Gastroesophageal sphincter (tissue), 4 donors: ENCODE data around the gene SMARCA2. TPM values are rescaled to one million over a fixed set of nuclear protein-coding genes. Genes with fewer than 3 reads are reported as not detected.

Experiments used
- ATAC-seq: fragments of 150-250 bp; one replicate; pipeline ENCODE4 v1.9.1; 2016; ENCODE audit warnings: mild to moderate bottlenecking, moderate library complexity
- H3K27ac ChIP-seq, 4 donors: fragments of 200-600 bp; sonication (generic) in 3 of 4; 1 replicate in 3 of 4; 2 replicates in 1 of 4; pipeline ENCODE4 v1.5.1; 2016 to 2019
- H3K27me3 ChIP-seq: fragments of 200-600 bp; sonication (generic); one replicate; pipeline ENCODE4 v1.5.1; 2019
- H3K36me3 ChIP-seq, 2 donors: fragments of 200-600 bp; sonication (generic); one replicate each; pipeline ENCODE4 v1.5.1; 2019; ENCODE audit warnings: control low read depth in 1 of 2
- H3K4me1 ChIP-seq, 3 donors: fragments of 200-600 bp; sonication (generic); 1 replicate in 2 of 3; 2 replicates in 1 of 3; pipeline ENCODE4 v1.5.1; 2016 to 2019; ENCODE audit warnings: control low read depth in 2 of 3
- H3K4me3 ChIP-seq, 2 donors: fragments of 200-600 bp; sonication (generic); one replicate each; pipeline ENCODE4 v1.5.1; 2019; ENCODE audit warnings: mild to moderate bottlenecking in 1 of 2, moderate library complexity in 1 of 2
- H3K9me3 ChIP-seq, 3 donors: fragments of 200-600 bp; sonication (generic); one replicate each; pipeline ENCODE4 v1.5.1; 2017 to 2019; ENCODE audit warnings: control low read depth in 2 of 3
- EP300 ChIP-seq: sonication (generic); formaldehyde crosslinking; IDR thresholded peaks from one replicate; pipeline ENCODE4 v1.6.1; 2017; ENCODE audit warnings: antibody characterized with exemption, mild to moderate bottlenecking
- POLR2A ChIP-seq, 2 donors: fragments of 450-650 bp; IDR thresholded peaks; one replicate each; pipeline ENCODE4 v1.6.1; 2017; ENCODE audit warnings: antibody characterized with exemption in 2 of 2, mild to moderate bottlenecking in 2 of 2, moderate library complexity in 1 of 2
- POLR2AphosphoS5 ChIP-seq: sonication (generic); formaldehyde crosslinking; IDR thresholded peaks from one replicate; pipeline ENCODE4 v1.6.1; 2017; ENCODE audit warnings: antibody characterized with exemption
- WGBS, 2 donors: methylation state at CpG; one replicate each; pipeline ENCODE4 v1.1.5; 2018; ENCODE audit warnings: low coverage in 1 of 2; 5-methylcytosine and 5-hydroxymethylcytosine counted together
- total RNA-seq, 4 donors: library from RNA; depleted of rRNA; stranded (reverse); fragments of >200 nt; gene quantifications; one replicate each; pipeline ENCODE4 v1.1.0, GENCODE V29; 2016
- TF ChIP-seq, protein P1 (sequence below), 4 experiments: fragments of 200-600 bp in 2 of 4; fragments of 450-650 bp in 2 of 4; sonication (generic) in 1 of 4; IDR thresholded peaks; one replicate each; pipeline ENCODE4 v1.5.1; 2017 to 2019; ENCODE audit warnings: antibody characterized with exemption in 4 of 4, mild to moderate bottlenecking in 2 of 4, moderate library complexity in 2 of 4

Gene SMARCA2
- total RNA-seq, 4 donors from 2014 or later: 90.5 to 133 (median 98.5) TPM

DNA sequence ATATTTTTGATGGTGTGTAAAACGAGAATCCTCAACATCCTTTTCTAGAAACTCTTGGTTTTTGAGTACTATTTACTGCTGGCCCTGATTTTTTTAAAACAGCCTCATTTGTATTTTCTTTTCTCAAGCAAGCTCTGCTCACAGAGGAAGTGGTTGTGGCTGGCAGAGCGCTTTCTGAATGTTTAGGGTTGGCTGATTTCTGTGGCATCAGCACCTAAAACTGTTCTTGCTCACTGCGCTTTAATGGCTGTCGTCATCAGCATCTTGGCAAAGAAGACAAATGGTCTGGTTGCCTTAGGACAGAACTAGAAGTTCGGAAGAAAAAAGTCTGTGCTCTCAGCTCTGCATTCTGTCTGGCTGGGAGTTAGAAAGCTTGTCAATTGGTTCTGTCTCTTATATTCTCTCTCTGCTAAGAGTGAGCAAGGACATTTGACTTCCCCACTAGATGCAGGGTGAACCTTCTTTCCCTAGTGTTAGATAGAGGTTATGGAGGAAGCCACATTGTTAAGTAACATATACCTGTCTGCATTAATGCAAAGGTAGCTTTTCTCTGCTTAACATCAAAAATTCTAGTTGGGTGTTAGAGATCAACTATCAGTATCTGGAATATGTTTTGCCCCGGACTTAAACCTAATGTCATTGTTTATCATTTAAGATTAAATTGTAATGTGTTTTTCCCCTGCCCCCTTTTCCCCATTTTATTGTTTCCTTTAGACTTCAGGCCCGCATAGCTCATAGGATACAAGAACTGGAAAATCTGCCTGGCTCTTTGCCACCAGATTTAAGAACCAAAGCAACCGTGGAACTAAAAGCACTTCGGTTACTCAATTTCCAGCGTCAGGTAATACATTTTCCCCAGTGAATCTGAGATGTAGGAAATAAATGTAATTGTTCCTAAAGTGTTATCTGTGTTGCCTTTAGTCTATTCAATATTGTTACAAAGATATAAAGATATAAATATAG, 39.0 kb downstream of the SMARCA2 start:
- Histone ChIP-seq H3K27me3 (no peaks in the 10 kb centered on the region), H3K9me3 (no peaks in the 10 kb centered on the region), H3K27ac (peak overlapping the region; percentile 29 to 71 (median 60)), H3K4me1 (peaks cover 0 to 34% (median 10%) of the 10 kb centered on the region in 3 donors), H3K36me3 (peaks cover 0 to 29% of the 10 kb centered on the region in 2 donors), H3K4me3 (no peak overlapping the region)
- TF ChIP-seq POLR2A (IDR thresholded peaks at IDR 0.05) (no peak), POLR2AphosphoS5 (peak; percentile 54)
- ATAC-seq: peak; percentile 82
- whole genome bisulfite sequencing, 2 donors: 16 to 41% methylated on average over 10 of the region's 10 CpGs

DNA sequence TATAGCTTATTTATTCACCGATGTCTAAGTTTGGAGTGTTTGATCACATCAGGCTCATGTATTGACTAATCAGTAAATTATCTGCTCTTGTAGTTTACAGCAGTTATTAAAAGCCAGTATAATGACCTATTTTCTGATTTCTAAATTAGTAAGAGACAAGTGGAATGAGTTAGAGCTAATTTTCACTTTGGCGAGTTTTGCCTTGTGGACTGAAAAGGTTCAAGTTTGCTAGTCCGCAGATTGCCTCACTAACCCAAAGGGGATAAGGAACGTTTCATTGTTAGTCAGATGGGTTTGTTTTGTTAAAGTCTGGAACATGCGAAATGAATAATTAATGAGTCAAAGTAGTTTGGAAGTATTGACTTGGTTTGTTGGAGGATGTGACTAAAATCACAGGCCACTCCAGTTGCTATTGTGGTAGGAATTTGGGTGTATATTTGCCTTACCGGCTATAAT, 40.1 kb downstream of the SMARCA2 start:
- Histone ChIP-seq H3K9me3 (no peaks in the 10 kb centered on the region), H3K27me3 (no peaks in the 10 kb centered on the region), H3K4me1 (peaks cover 0 to 29% (median 10%) of the 10 kb centered on the region in 3 donors), H3K27ac (peak overlapping the region in 1 of 4 donors; percentile 71), H3K4me3 (no peak overlapping the region), H3K36me3 (peaks cover 0 to 32% of the 10 kb centered on the region in 2 donors)
- WGBS, 2 donors: 76 to 83% methylated on average over 5 to 6 of the region's 6 CpGs
- TF ChIP-seq EP300 (no peak), POLR2AphosphoS5 (no peak), POLR2A (IDR thresholded peaks at IDR 0.05) (no peak)
- TF ChIP-seq, protein P1, sequence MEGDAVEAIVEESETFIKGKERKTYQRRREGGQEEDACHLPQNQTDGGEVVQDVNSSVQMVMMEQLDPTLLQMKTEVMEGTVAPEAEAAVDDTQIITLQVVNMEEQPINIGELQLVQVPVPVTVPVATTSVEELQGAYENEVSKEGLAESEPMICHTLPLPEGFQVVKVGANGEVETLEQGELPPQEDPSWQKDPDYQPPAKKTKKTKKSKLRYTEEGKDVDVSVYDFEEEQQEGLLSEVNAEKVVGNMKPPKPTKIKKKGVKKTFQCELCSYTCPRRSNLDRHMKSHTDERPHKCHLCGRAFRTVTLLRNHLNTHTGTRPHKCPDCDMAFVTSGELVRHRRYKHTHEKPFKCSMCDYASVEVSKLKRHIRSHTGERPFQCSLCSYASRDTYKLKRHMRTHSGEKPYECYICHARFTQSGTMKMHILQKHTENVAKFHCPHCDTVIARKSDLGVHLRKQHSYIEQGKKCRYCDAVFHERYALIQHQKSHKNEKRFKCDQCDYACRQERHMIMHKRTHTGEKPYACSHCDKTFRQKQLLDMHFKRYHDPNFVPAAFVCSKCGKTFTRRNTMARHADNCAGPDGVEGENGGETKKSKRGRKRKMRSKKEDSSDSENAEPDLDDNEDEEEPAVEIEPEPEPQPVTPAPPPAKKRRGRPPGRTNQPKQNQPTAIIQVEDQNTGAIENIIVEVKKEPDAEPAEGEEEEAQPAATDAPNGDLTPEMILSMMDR (IDR thresholded peaks at IDR 0.05): no peak
- ATAC-seq: no peak

DNA sequence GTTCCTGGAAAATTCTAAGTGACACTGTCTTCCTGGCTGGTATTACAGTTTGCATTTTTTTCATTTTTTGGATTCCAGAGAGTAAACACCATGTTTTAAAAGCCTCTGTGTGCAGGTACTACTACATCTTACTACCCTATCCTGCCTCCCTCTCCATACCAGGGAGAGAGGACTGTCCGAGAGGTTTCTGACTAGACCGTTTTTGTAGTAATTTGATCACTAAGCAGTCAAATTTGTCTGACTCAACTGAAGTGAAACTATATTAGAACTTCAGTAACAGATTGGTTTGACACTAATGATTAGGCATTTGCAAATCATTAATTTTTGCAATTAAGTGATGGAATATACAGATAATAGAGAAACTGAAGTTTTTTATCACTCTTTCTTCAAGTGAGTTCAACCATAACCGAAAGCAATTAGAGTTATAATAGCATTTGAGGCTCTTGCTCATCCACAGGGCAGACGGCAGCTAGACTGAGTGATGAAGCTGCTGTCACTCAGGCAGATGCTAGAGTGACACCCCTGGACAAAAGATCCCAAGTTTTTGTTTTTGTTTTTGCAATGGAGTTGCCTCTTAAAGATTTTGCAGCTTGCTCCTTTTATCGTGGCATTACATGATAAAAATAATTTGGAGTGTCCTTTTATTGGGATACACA, 44.3 kb downstream of the SMARCA2 start:
- H3K36me3 ChIP-seq: peaks cover 0 to 72% of the 10 kb centered on the region in 2 donors
- peaks cover 0 to 14% (median 4%) of the 10 kb centered on the region in 3 donors for H3K4me1 ChIP-seq
- no peak for ATAC-seq
- no peak overlapping the region for H3K4me3 ChIP-seq
- TF ChIP-seq POLR2AphosphoS5: no peak
- TF ChIP-seq EP300: no peak
- TF ChIP-seq, protein P1 (IDR thresholded peaks at IDR 0.05): no peak
- TF ChIP-seq POLR2A (IDR thresholded peaks at IDR 0.05): no peak
- WGBS, 2 donors: 85 to 92% methylated on average over 3 to 5 of the region's 5 CpGs
- H3K9me3 ChIP-seq: no peaks in the 10 kb centered on the region
- no peaks in the 10 kb centered on the region for H3K27me3 ChIP-seq
- H3K27ac ChIP-seq: no peak overlapping the region

DNA sequence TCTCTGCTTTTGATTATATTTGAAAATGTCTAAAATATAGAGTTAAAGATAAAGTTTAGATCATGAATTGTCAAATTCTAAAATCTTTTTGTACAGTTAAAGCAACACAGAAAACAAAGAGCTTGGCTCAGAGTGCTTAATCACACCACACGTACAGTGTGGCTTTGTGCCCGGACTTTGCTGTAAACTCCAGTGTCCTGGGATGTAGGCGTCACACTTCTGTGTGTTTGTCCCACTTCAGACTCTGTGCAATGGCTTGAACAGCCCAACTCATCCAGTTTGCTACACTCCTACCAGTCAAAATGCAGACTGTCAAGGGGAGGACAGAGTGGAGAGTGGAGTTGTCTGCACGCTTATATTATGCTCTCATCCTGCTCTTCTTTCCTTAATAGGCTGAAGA, 45.3 kb downstream of the SMARCA2 start:
- no peak for ATAC-seq
- Histone ChIP-seq H3K4me1 (peaks cover 0 to 7% (median 0%) of the 10 kb centered on the region in 3 donors), H3K36me3 (peaks cover 0 to 82% of the 10 kb centered on the region in 2 donors), H3K27me3 (no peaks in the 10 kb centered on the region), H3K27ac (no peak overlapping the region), H3K9me3 (no peaks in the 10 kb centered on the region), H3K4me3 (no peak overlapping the region)
- 40 to 67% methylated on average over 3 to 4 of the region's 4 CpGs for WGBS, 2 donors
- TF ChIP-seq, protein P1 (IDR thresholded peaks at IDR 0.05): no peak
- TF ChIP-seq EP300 (no peak), POLR2A (IDR thresholded peaks at IDR 0.05) (no peak), POLR2AphosphoS5 (no peak)

DNA sequence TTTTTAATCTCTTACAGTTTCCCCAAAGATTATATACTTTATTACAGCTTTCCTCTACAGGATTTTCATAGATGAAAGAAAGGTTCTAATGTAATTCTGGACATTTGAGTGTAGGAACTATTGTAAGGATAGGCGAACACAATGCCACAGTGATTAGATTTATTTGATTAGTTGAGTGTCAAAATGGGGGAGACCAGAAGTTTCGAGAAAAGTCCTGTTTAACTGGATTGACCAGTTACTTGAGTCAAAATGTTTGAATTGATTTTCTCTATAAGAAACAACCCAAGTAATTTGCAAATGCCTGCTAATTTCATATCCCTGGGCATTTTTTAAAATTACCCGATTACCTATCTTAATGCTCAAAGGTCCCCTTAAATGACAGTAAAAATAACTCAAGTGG, 50.6 kb downstream of the SMARCA2 start:
- no peaks in the 10 kb centered on the region for H3K27me3 ChIP-seq
- 88 to 95% methylated on average over 3 of the region's 3 CpGs for WGBS, 2 donors
- no peak for ATAC-seq
- H3K4me1 ChIP-seq: no peaks in the 10 kb centered on the region
- no peak for TF ChIP-seq POLR2A (IDR thresholded peaks at IDR 0.05)
- TF ChIP-seq, protein P1 (IDR thresholded peaks at IDR 0.05): no peak
- no peak for TF ChIP-seq POLR2AphosphoS5
- no peak for TF ChIP-seq EP300
- H3K27ac ChIP-seq: no peak overlapping the region
- no peak overlapping the region for H3K4me3 ChIP-seq
- no peaks in the 10 kb centered on the region for H3K9me3 ChIP-seq
- H3K36me3 ChIP-seq: peaks cover 0 to 88% of the 10 kb centered on the region in 2 donors
